RPMI7951 (cell line): ENCODE measurements around the gene CKB. TPM values are rescaled to one million over a fixed set of nuclear protein-coding genes. Genes with fewer than 3 reads are reported as not detected.

Experiments used
- DNase-seq: peaks from one replicate; pipeline ENCODE4 v3.0.0-alpha.2; 2012; ENCODE audit warnings: low read depth
- total RNA-seq: library from RNA; depleted of rRNA; stranded (reverse); fragments of >200 nt; shearing (Covaris generic); gene quantifications from 2 replicates; pipeline ENCODE4 v1.2.3, GENCODE V29; 2014; rRNA removed

CKB gene
- 8.8 and 18.3 TPM in 2 replicates for total RNA-seq

- peak; percentile 42 for DNase-seq
Measured at GRCh38 chr14:103522649-103523574, at the start of gene CKB. CKB (minus strand) TSS chr14:103522830; CDS start chr14:103522493, 337 bp downstream.

GRCh38 chr14:103569408-103569807, 46.8 kb upstream of the CKB start:
- no peak for DNase-seq

GRCh38 chr14:103568952-103569351, 46.3 kb upstream of the CKB start:
- no peak for DNase-seq

GRCh38 chr14:103563844-103564505, 41.3 kb upstream of the CKB start:
- no peak for DNase-seq

GRCh38 chr14:103563226-103563620, 40.6 kb upstream of the CKB start:
- DNase-seq: no peak

GRCh38 chr14:103562429-103563225, 40.0 kb upstream of the CKB start, which contains the start of the genes BAG5 and COA8:
BAG5 (minus strand) TSS chr14:103562657; CDS start chr14:103561164, 1,493 bp downstream.
COA8 (plus strand) TSS chr14:103562960; CDS start chr14:103563002, 42 bp downstream.
- peak; percentile 76 for DNase-seq

- DNase-seq: peak; percentile 47
Measured at GRCh38 chr14:103562179-103562428, 39.5 kb upstream of the CKB start.

GRCh38 chr14:103561381-103562178, 39.0 kb upstream of the CKB start:
- DNase-seq: peak; percentile 45

GRCh38 chr14:103560691-103561090, 38.1 kb upstream of the CKB start:
- DNase-seq: no peak

GRCh38 chr14:103559766-103560165, 37.1 kb upstream of the CKB start:
- DNase-seq: no peak

GRCh38 chr14:103558071-103558882, 35.6 kb upstream of the CKB start:
- DNase-seq: no peak

GRCh38 chr14:103556946-103557758, 34.5 kb upstream of the CKB start:
- DNase-seq: no peak

GRCh38 chr14:103555559-103556337, 33.1 kb upstream of the CKB start:
- no peak for DNase-seq

GRCh38 chr14:103552846-103553210, 30.2 kb upstream of the CKB start:
- DNase-seq: no peak

GRCh38 chr14:103552011-103552845, 29.6 kb upstream of the CKB start:
- peak; percentile 58 for DNase-seq

- DNase-seq: no peak
Measured at GRCh38 chr14:103551338-103551762, 28.7 kb upstream of the CKB start.

- DNase-seq: no peak
Measured at GRCh38 chr14:103550451-103551337, 28.1 kb upstream of the CKB start.
